Glomerular endothelial cell (primary cell): Measurements from ENCODE around the gene LCN6. TPM values are rescaled to one million over a fixed set of nuclear protein-coding genes. Genes with fewer than 3 reads are reported as not detected.

Source experiments
- DNase-seq: peaks from one replicate; pipeline ENCODE4 v3.0.0-alpha.2; 2011; ENCODE audit warnings: low read depth, low spot score; ENCODE audit errors: extremely low read depth
- total RNA-seq: library from RNA; depleted of rRNA; stranded (reverse); fragments of >200 nt; gene quantifications from 2 replicates; pipeline ENCODE4 v1.2.3, GENCODE V29; 2015

Gene LCN6
- total RNA-seq, 1 donor from 2014 or later = not detected

GRCh38 chr9:136746155-136746490, 2.2 kb downstream of the LCN6 start:
- DNase-seq = no peak

GRCh38 chr9:136745389-136746154, 2.8 kb downstream of the LCN6 start:
- no peak for DNase-seq

- no peak for DNase-seq
Observed at GRCh38 chr9:136744773-136745172, 3.6 kb downstream of the LCN6 start.

- DNase-seq = no peak
Observed at GRCh38 chr9:136743639-136744211, 4.6 kb downstream of the LCN6 start.

- no peak for DNase-seq
Observed at GRCh38 chr9:136742591-136743391, 5.5 kb downstream of the LCN6 start, which contains the start of gene LCN10. TSS of gene LCN10 (minus strand) at chr9:136742940. CDS start at chr9:136742903, 37 bp downstream.

GRCh38 chr9:136741883-136742571, 6.3 kb downstream of the LCN6 start:
- no peak for DNase-seq

GRCh38 chr9:136740971-136741882, 7.1 kb downstream of the LCN6 start:
- DNase-seq = no peak

- DNase-seq = no peak
Observed at GRCh38 chr9:136740491-136740890, 7.8 kb downstream of the LCN6 start.

- no peak for DNase-seq
Observed at GRCh38 chr9:136740069-136740468, 8.3 kb downstream of the LCN6 start.

- DNase-seq = no peak
Observed at GRCh38 chr9:136739509-136739908, 8.8 kb downstream of the LCN6 start.

GRCh38 chr9:136738960-136739359, 9.4 kb downstream of the LCN6 start:
- DNase-seq = no peak

- DNase-seq = no peak
Observed at GRCh38 chr9:136735812-136736480, 12.4 kb downstream of the LCN6 start.

GRCh38 chr9:136734837-136735496, 13.4 kb downstream of the LCN6 start:
- no peak for DNase-seq

GRCh38 chr9:136733611-136734010, 14.7 kb downstream of the LCN6 start:
- no peak for DNase-seq

- no peak for DNase-seq
Observed at GRCh38 chr9:136732444-136733178, 15.7 kb downstream of the LCN6 start.

- no peak for DNase-seq
Observed at GRCh38 chr9:136729926-136730325, 18.4 kb downstream of the LCN6 start.

- DNase-seq = no peak
Observed at GRCh38 chr9:136729144-136729543, 19.2 kb downstream of the LCN6 start.

GRCh38 chr9:136728548-136729123, 19.7 kb downstream of the LCN6 start:
- DNase-seq = no peak
